Lower leg skin (tissue), 4 donors: ENCODE results near the gene SLX4IP. TPM values are rescaled to one million over a fixed set of nuclear protein-coding genes. Genes with fewer than 3 reads are reported as not detected.

Experiments used
- DNase-seq, 2 donors: peaks; one replicate each; pipeline ENCODE4 v3.0.0-alpha.2; 2019; ENCODE audit warnings: low spot score in 2 of 2
- H3K4me3 ChIP-seq: fragments of 200-600 bp; sonication (generic); 2 replicates; pipeline ENCODE4 v1.5.1; 2017; ENCODE audit warnings: mild to moderate bottlenecking, low read depth; ENCODE audit not compliant: poor library complexity, severe bottlenecking
- CTCF ChIP-seq, 3 donors: fragments of 450-650 bp; IDR thresholded peaks; one replicate each; pipeline ENCODE4 v1.5.1; 2016; ENCODE audit warnings: antibody characterized with exemption in 3 of 3, mild to moderate bottlenecking in 3 of 3, moderate library complexity in 2 of 3
- POLR2A ChIP-seq, 2 donors: fragments of 450-650 bp; IDR thresholded peaks; one replicate each; pipeline ENCODE4 v1.6.1; 2016 to 2017; ENCODE audit warnings: antibody characterized with exemption in 2 of 2, mild to moderate bottlenecking in 1 of 2, moderate library complexity in 1 of 2
- WGBS, 2 donors: methylation state at CpG; one replicate each; pipeline ENCODE4 v1.1.5; 2018; 5-methylcytosine and 5-hydroxymethylcytosine counted together
- intact Hi-C: fragments of 100-400 bp; cut with DNase I; formaldehyde crosslinking; loops from one replicate; pipeline ENCODE4 v1.15.0; 2023; ENCODE audit warnings: low total_unique reads
- microRNA-seq, 2 donors: library from miRNA; unstranded; fragments of <30 nt; microRNA quantifications; one replicate each; pipeline ENCODE4, GENCODE V29; 2016; ENCODE audit warnings: borderline replicate concordance in 2 of 2, borderline number of aligned reads in 1 of 2
- total RNA-seq, 4 donors: library from RNA; depleted of rRNA; stranded (reverse); fragments of >200 nt; gene quantifications; one replicate each; pipeline ENCODE4 v1.1.0, GENCODE V29; 2016

SLX4IP gene
- total RNA-seq, 4 donors from 2014 or later: 3.0 to 4.0 (median 3.7) TPM

GRCh38 chr20:10676518-10676917 is 241.4 kb downstream of the SLX4IP start:
- H3K4me3 ChIP-seq: no peak overlapping the region
- no peak for TF ChIP-seq POLR2A (IDR thresholded peaks at IDR 0.05)
- no peak for TF ChIP-seq CTCF (IDR thresholded peaks at IDR 0.05)
- no peak for DNase-seq
- intact Hi-C loops: loop anchor here (10.0 kb wide), 1 partner anchor 598 kb away; no protein-coding TSS in a partner anchor
- WGBS, 2 donors: 59 to 64% methylated on average over 3 of the region's 3 CpGs

Small RNA genes lying within 50 kb of the gene (microRNA-seq; reads per million reads assigned to microRNA genes)
- gene MIR6870: 0 to 0.68 reads per million in 2 donors

Other genes with a start within 250 kb of the SLX4IP start
- 1 to 10 TPM in 1 of 4 donors, under 1 TPM in 1, not detected in 2; 0.34 to 2.1 TPM for gene SNAP25, start 216.5 kb upstream of the SLX4IP start, total RNA-seq
- gene MKKS, start 1.1 kb upstream of the SLX4IP start, total RNA-seq: 10 to 100 TPM in 2 of 4 donors, 1 to 10 TPM in 2; 5.9 to 13.0 (median 9.8) TPM
- 100 to 1,000 TPM; 145 to 238 (median 186) TPM for gene JAG1, start 238.7 kb downstream of the SLX4IP start, total RNA-seq